SK-N-DZ (cell line): ENCODE results near the gene MTHFSD.

ENCODE experiments used
- DNase-seq: peaks from one replicate; pipeline ENCODE4 v3.0.0-alpha.2; 2015; ENCODE audit warnings: low spot score

Gene MTHFSD

GRCh38 chr16:86492267-86492960 is 62.6 kb downstream of the MTHFSD start:
- DNase-seq: no peak

DNA sequence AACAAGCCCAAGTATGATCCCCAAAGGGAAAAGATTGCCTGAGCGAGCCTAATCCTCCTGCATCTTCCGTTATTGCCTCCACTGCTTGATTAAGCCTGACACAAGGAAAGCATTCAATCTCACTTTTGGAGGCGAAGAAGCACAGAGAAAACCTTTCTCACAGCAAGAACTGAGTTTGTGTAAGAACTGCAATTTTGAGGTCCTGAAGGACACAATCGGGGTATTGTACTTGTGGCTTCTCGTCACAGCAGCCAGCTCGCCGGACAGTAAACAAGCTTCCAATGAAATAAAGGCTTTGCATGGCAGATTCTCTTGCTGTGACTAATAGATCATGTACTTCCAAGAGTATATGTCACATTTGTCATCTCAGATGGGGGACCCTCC is 63.4 kb downstream of the MTHFSD start:
- no peak for DNase-seq

GRCh38 chr16:86490859-86491639 is 64.0 kb downstream of the MTHFSD start:
- DNase-seq: no peak

DNA sequence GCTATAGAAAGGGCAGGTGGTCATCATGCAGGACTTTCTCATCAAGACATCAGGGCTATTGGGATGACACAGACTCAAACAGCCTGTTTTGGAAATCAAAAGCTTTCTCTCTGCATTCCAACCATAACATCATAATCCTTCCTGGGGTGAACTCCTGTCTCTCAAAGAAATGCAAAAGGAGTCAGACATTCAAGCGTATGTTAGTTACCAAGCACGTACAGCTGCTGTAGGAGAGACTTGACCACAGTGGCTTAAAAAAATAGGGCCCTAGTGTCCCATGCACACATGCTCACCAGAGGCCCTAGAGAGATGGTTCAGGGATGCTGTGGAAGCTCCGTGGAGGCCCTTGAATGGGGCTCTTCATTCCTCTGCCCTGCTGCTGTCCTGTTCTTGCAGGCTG is 69.3 kb downstream of the MTHFSD start:
- no peak for DNase-seq

GRCh38 chr16:86484240-86484639 is 70.8 kb downstream of the MTHFSD start:
- DNase-seq: no peak

DNA sequence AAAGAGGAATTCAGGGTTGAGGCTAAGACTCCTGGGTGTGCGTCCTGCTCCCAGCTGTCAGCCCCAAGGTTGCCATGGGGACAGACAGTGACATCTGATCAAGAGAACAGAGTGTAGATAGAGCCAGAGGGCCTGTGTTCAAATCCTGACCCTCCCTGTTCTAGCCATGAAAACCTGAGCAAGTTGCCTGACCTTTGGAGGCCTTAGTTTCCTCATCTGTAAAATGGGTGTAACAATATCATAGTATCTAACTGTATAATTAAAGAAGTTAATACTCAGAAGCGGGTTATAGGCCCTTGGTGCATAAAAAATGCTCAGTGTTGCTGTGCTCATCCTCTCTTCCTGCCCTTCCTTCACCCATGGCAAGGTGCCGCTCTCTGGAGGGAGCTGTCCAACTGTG is 73.4 kb downstream of the MTHFSD start:
- DNase-seq: no peak

DNA sequence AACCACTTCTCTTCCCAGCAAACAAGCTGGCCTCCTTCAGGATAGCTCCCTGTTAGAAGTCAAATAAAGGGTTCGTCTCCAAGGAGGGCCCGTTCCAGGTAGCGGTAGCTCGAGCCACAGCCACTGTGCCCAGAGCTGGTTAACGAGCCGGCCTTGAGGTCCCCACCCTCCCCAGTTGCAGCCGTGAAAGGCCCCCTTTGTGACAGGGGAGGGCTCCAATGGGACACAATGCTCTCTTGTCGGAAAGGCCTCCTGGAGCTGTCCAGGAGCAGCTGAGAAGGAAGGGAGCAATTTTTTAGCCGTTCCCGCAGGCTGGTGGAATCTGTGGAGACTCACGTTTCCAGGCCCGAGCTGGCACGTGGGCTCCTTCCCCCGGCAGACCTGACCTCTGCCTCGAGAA is 74.6 kb downstream of the MTHFSD start:
- no peak for DNase-seq
